MM.1S (cell line): ENCODE results near the gene GNAL.

Experiments used
- DNase-seq: peaks from one replicate; pipeline ENCODE4 v3.0.0-alpha.2; 2015
- H2AFZ ChIP-seq: fragments of 300-600 bp; sonication (generic); 2 replicates; pipeline ENCODE4 v1.6.0; 2016; ENCODE audit warnings: antibody characterized with exemption, low read length
- H3F3A ChIP-seq: fragments of 300-600 bp; sonication (generic); 2 replicates; pipeline ENCODE4 v1.6.1; 2016; ENCODE audit warnings: mild to moderate bottlenecking, antibody characterized with exemption, low read length, moderate library complexity, mixed read lengths; ENCODE audit not compliant: insufficient read depth
- H3K27ac ChIP-seq: fragments of 300-600 bp; sonication (generic); 2 replicates; pipeline ENCODE4 v1.5.1; 2016; ENCODE audit warnings: mild to moderate bottlenecking, low read length
- H3K27me3 ChIP-seq: fragments of 300-600 bp; sonication (generic); replicated peaks from 2 replicates; pipeline ENCODE4 v1.6.0; 2016; ENCODE audit warnings: low read length; ENCODE audit not compliant: insufficient read depth
- H3K36me3 ChIP-seq: fragments of 300-600 bp; sonication (generic); replicated peaks from 2 replicates; pipeline ENCODE4 v1.6.1; 2016; ENCODE audit warnings: mild to moderate bottlenecking, low read length, mixed read lengths; ENCODE audit not compliant: insufficient read depth
- H3K4me1 ChIP-seq: fragments of 300-600 bp; sonication (generic); 2 replicates; pipeline ENCODE4 v1.6.1; 2016; ENCODE audit warnings: low read length, mixed read lengths
- H3K4me2 ChIP-seq: fragments of 300-600 bp; sonication (generic); 2 replicates; pipeline ENCODE4 v1.6.0; 2016; ENCODE audit warnings: low read depth, low read length
- H3K4me3 ChIP-seq: fragments of 300-600 bp; sonication (generic); 2 replicates; pipeline ENCODE4 v1.5.1; 2016; ENCODE audit warnings: low read length, mixed read lengths
- H3K79me2 ChIP-seq: fragments of 300-600 bp; sonication (generic); 2 replicates; pipeline ENCODE4 v1.6.1; 2016; ENCODE audit warnings: mixed run types, low read length, mixed read lengths
- H3K9ac ChIP-seq: fragments of 300-600 bp; sonication (generic); 2 replicates; pipeline ENCODE4 v1.6.1; 2016; ENCODE audit warnings: low read length, mixed read lengths
- H3K9me2 ChIP-seq: fragments of 300-600 bp; sonication (generic); replicated peaks from 2 replicates; pipeline ENCODE4 v1.6.1; 2016; ENCODE audit warnings: mild to moderate bottlenecking, low read length, mixed read lengths; ENCODE audit not compliant: insufficient read depth
- H3K9me3 ChIP-seq: fragments of 300-600 bp; sonication (generic); replicated peaks from 2 replicates; pipeline ENCODE4 v1.6.1; 2016; ENCODE audit warnings: mild to moderate bottlenecking, low read length, mixed read lengths; ENCODE audit not compliant: insufficient read depth
- H4K20me1 ChIP-seq: fragments of 300-600 bp; sonication (generic); 2 replicates; pipeline ENCODE4 v1.6.1; 2016; ENCODE audit warnings: mild to moderate bottlenecking, low read length, moderate library complexity, mixed read lengths; ENCODE audit not compliant: insufficient read depth
- CTCF ChIP-seq: fragments of 300-600 bp; sonication (generic); IDR thresholded peaks from 2 replicates; pipeline ENCODE4 v1.5.1; 2016; ENCODE audit warnings: antibody characterized with exemption, low read length, mixed read lengths
- EZH2 ChIP-seq: fragments of 300-600 bp; sonication (generic); optimal IDR thresholded peaks from 2 replicates; pipeline ENCODE3; 2017; ENCODE audit warnings: low read depth, mild to moderate bottlenecking, antibody characterized with exemption, low read length, mixed read lengths
- EZH2phosphoT487 ChIP-seq: fragments of 300-600 bp; sonication (generic); IDR thresholded peaks from 2 replicates; pipeline ENCODE4 v1.6.1; 2018; ENCODE audit warnings: antibody characterized with exemption, low read length

GNAL gene

GRCh38 chr18:11719621-11720020 lies 30.6 kb downstream of the GNAL start:
- no peak for DNase-seq
- Histone ChIP-seq H3K36me3 (no peaks in the 10 kb centered on the region), H3K9ac (no peak overlapping the region), H3K79me2 (no peaks in the 10 kb centered on the region), H3K9me2 (no peaks in the 10 kb centered on the region), H3K27ac (no peak overlapping the region), H3K4me2 (no peak overlapping the region), H3K4me1 (no peaks in the 10 kb centered on the region), H3F3A (no peaks in the 10 kb centered on the region), H3K27me3 (no peaks in the 10 kb centered on the region), H3K4me3 (no peak overlapping the region), H4K20me1 (no peaks in the 10 kb centered on the region), H2AFZ (no peak overlapping the region), H3K9me3 (no peaks in the 10 kb centered on the region)
- TF ChIP-seq EZH2 = no peak
- no peak for TF ChIP-seq CTCF
- no peak for TF ChIP-seq EZH2phosphoT487

GRCh38 chr18:11721720-11722119 lies 32.7 kb downstream of the GNAL start:
- H3K36me3 ChIP-seq = no peaks in the 10 kb centered on the region
- H3K4me1 ChIP-seq = no peaks in the 10 kb centered on the region
- TF ChIP-seq EZH2 (no peak), CTCF (no peak), EZH2phosphoT487 (no peak)
- no peak overlapping the region for H3K9ac ChIP-seq
- no peaks in the 10 kb centered on the region for H3F3A ChIP-seq
- no peaks in the 10 kb centered on the region for H3K9me3 ChIP-seq
- no peaks in the 10 kb centered on the region for H3K27me3 ChIP-seq
- no peaks in the 10 kb centered on the region for H3K9me2 ChIP-seq
- H3K79me2 ChIP-seq = no peaks in the 10 kb centered on the region
- no peak for DNase-seq
- no peak overlapping the region for H3K27ac ChIP-seq
- H3K4me3 ChIP-seq = no peak overlapping the region
- no peak overlapping the region for H3K4me2 ChIP-seq
- no peak overlapping the region for H2AFZ ChIP-seq
- no peaks in the 10 kb centered on the region for H4K20me1 ChIP-seq

DNA sequence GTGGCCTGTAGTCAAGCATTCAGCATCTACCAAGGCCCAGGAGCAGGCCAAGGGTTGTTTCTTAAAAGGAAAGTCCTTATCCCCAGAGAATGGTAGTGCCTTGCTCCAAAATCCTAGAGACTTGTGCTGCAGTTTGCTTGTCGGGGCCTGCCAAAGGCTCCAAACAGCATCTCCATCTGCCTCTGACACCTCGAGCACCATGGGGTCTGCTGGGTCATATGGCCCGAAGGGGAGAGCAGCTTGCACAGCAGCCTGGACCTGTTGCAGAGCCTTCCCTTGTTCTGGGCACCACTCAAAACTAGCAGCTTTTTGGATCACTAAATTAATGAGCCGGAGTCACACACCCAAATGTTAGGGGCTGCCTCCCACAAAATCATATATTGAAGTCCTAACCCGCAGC lies 35.7 kb downstream of the GNAL start:
- Histone ChIP-seq H3K36me3 (no peaks in the 10 kb centered on the region), H3F3A (no peaks in the 10 kb centered on the region), H2AFZ (no peak overlapping the region), H3K9me3 (no peaks in the 10 kb centered on the region), H3K27me3 (no peaks in the 10 kb centered on the region), H3K4me3 (no peak overlapping the region), H4K20me1 (no peaks in the 10 kb centered on the region), H3K9ac (no peak overlapping the region), H3K4me2 (no peak overlapping the region), H3K79me2 (no peaks in the 10 kb centered on the region), H3K27ac (no peak overlapping the region), H3K4me1 (no peaks in the 10 kb centered on the region), H3K9me2 (no peaks in the 10 kb centered on the region)
- DNase-seq = no peak
- TF ChIP-seq EZH2 = no peak
- TF ChIP-seq CTCF = no peak
- TF ChIP-seq EZH2phosphoT487 = no peak
